Transverse colon (tissue), 4 donors: ENCODE measurements around the gene ZNF287.

Experiments used
- EP300 ChIP-seq: sonication (generic); formaldehyde crosslinking; IDR thresholded peaks from one replicate; pipeline ENCODE4 v1.6.1; 2017; ENCODE audit warnings: antibody characterized with exemption, low read depth
- POLR2A ChIP-seq: fragments of 450-650 bp; IDR thresholded peaks from one replicate; pipeline ENCODE4 v1.6.1; 2016; ENCODE audit warnings: antibody characterized with exemption, mild to moderate bottlenecking, moderate library complexity
- POLR2AphosphoS5 ChIP-seq, 3 donors: sonication (generic); formaldehyde crosslinking; IDR thresholded peaks; one replicate each; pipeline ENCODE4 v1.6.1; 2016; ENCODE audit warnings: antibody characterized with exemption in 3 of 3
- TF ChIP-seq, protein P1 (sequence below), 5 experiments: fragments of 200-600 bp in 3 of 5; fragments of 450-650 bp in 2 of 5; sonication (generic) in 3 of 5; IDR thresholded peaks; 1 replicate in 2 of 5; 2 replicates in 3 of 5; pipeline ENCODE4 v1.5.1; 2016 to 2017; ENCODE audit warnings: antibody characterized with exemption in 5 of 5, inconsistent platforms in 3 of 5, mild to moderate bottlenecking in 2 of 5, moderate library complexity in 1 of 5

DNA sequence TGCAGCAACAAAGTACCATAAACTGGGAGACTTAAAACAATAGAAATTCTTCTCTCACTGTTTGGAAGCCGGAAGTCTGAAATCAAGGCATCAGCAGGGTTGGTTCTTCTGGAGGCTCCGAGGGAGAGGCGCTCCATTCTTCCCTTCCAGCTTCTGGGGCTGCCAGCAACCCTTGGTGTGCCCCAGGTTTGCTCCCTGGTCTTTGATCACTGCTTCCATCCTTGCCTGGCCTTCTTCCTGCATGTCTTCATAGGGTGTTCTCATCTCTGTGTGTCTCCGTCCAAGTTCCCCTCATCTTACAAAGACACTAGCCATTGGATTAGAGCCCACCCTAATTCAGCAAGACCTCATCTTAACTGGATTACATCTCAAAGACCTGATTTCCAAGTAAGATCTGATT lies 41.7 kb downstream of the ZNF287 start:
- TF ChIP-seq, protein P1, sequence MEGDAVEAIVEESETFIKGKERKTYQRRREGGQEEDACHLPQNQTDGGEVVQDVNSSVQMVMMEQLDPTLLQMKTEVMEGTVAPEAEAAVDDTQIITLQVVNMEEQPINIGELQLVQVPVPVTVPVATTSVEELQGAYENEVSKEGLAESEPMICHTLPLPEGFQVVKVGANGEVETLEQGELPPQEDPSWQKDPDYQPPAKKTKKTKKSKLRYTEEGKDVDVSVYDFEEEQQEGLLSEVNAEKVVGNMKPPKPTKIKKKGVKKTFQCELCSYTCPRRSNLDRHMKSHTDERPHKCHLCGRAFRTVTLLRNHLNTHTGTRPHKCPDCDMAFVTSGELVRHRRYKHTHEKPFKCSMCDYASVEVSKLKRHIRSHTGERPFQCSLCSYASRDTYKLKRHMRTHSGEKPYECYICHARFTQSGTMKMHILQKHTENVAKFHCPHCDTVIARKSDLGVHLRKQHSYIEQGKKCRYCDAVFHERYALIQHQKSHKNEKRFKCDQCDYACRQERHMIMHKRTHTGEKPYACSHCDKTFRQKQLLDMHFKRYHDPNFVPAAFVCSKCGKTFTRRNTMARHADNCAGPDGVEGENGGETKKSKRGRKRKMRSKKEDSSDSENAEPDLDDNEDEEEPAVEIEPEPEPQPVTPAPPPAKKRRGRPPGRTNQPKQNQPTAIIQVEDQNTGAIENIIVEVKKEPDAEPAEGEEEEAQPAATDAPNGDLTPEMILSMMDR (IDR thresholded peaks at IDR 0.05) = no peak
- no peak for TF ChIP-seq POLR2AphosphoS5 (IDR thresholded peaks at IDR 0.05)
- no peak for TF ChIP-seq POLR2A
- no peak for TF ChIP-seq EP300
